MM.1S (cell line): ENCODE measurements around the gene TBC1D10A.

Experiments
- DNase-seq: peaks from one replicate; pipeline ENCODE4 v3.0.0-alpha.2; 2015
- H2AFZ ChIP-seq: fragments of 300-600 bp; sonication (generic); 2 replicates; pipeline ENCODE4 v1.6.0; 2016; ENCODE audit warnings: antibody characterized with exemption, low read length
- H3F3A ChIP-seq: fragments of 300-600 bp; sonication (generic); 2 replicates; pipeline ENCODE4 v1.6.1; 2016; ENCODE audit warnings: mild to moderate bottlenecking, antibody characterized with exemption, low read length, moderate library complexity, mixed read lengths; ENCODE audit not compliant: insufficient read depth
- H3K27ac ChIP-seq: fragments of 300-600 bp; sonication (generic); 2 replicates; pipeline ENCODE4 v1.5.1; 2016; ENCODE audit warnings: mild to moderate bottlenecking, low read length
- H3K27me3 ChIP-seq: fragments of 300-600 bp; sonication (generic); replicated peaks from 2 replicates; pipeline ENCODE4 v1.6.0; 2016; ENCODE audit warnings: low read length; ENCODE audit not compliant: insufficient read depth
- H3K36me3 ChIP-seq: fragments of 300-600 bp; sonication (generic); replicated peaks from 2 replicates; pipeline ENCODE4 v1.6.1; 2016; ENCODE audit warnings: mild to moderate bottlenecking, low read length, mixed read lengths; ENCODE audit not compliant: insufficient read depth
- H3K4me1 ChIP-seq: fragments of 300-600 bp; sonication (generic); 2 replicates; pipeline ENCODE4 v1.6.1; 2016; ENCODE audit warnings: low read length, mixed read lengths
- H3K4me2 ChIP-seq: fragments of 300-600 bp; sonication (generic); 2 replicates; pipeline ENCODE4 v1.6.0; 2016; ENCODE audit warnings: low read depth, low read length
- H3K4me3 ChIP-seq: fragments of 300-600 bp; sonication (generic); 2 replicates; pipeline ENCODE4 v1.5.1; 2016; ENCODE audit warnings: low read length, mixed read lengths
- H3K79me2 ChIP-seq: fragments of 300-600 bp; sonication (generic); 2 replicates; pipeline ENCODE4 v1.6.1; 2016; ENCODE audit warnings: mixed run types, low read length, mixed read lengths
- H3K9ac ChIP-seq: fragments of 300-600 bp; sonication (generic); 2 replicates; pipeline ENCODE4 v1.6.1; 2016; ENCODE audit warnings: low read length, mixed read lengths
- H3K9me2 ChIP-seq: fragments of 300-600 bp; sonication (generic); replicated peaks from 2 replicates; pipeline ENCODE4 v1.6.1; 2016; ENCODE audit warnings: mild to moderate bottlenecking, low read length, mixed read lengths; ENCODE audit not compliant: insufficient read depth
- H3K9me3 ChIP-seq: fragments of 300-600 bp; sonication (generic); replicated peaks from 2 replicates; pipeline ENCODE4 v1.6.1; 2016; ENCODE audit warnings: mild to moderate bottlenecking, low read length, mixed read lengths; ENCODE audit not compliant: insufficient read depth
- H4K20me1 ChIP-seq: fragments of 300-600 bp; sonication (generic); 2 replicates; pipeline ENCODE4 v1.6.1; 2016; ENCODE audit warnings: mild to moderate bottlenecking, low read length, moderate library complexity, mixed read lengths; ENCODE audit not compliant: insufficient read depth
- CTCF ChIP-seq: fragments of 300-600 bp; sonication (generic); IDR thresholded peaks from 2 replicates; pipeline ENCODE4 v1.5.1; 2016; ENCODE audit warnings: antibody characterized with exemption, low read length, mixed read lengths
- EZH2 ChIP-seq: fragments of 300-600 bp; sonication (generic); optimal IDR thresholded peaks from 2 replicates; pipeline ENCODE3; 2017; ENCODE audit warnings: low read depth, mild to moderate bottlenecking, antibody characterized with exemption, low read length, mixed read lengths
- EZH2phosphoT487 ChIP-seq: fragments of 300-600 bp; sonication (generic); IDR thresholded peaks from 2 replicates; pipeline ENCODE4 v1.6.1; 2018; ENCODE audit warnings: antibody characterized with exemption, low read length

The TBC1D10A gene

DNA sequence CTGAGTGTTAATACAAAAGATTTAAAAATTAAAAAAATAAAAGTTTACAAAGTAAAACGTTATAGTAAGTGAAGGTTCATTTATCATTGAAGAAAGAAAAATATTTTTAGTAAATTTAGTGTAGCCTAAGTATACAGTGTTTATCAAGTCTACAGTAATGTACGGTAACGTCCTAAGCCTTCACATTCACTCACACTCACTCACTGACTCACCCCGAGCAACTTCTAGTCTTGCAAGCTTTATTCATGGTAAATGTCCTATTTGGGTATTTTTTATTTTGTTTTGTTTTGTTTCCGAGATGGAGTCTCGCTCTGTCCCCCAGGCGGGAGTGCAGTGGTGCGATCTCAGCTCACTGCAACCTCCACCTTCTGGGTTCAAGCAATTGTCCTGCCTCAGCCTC, 46.2 kb downstream of the TBC1D10A start:
- Histone ChIP-seq H4K20me1 (no peaks in the 10 kb centered on the region), H3K9me2 (no peaks in the 10 kb centered on the region), H3K4me2 (no peak overlapping the region), H3K36me3 (no peaks in the 10 kb centered on the region), H3K79me2 (no peaks in the 10 kb centered on the region), H3K4me1 (peaks cover 3% of the 10 kb centered on the region; the same call in 1 of the 2 replicates), H3K9me3 (no peaks in the 10 kb centered on the region), H3K27ac (no peak overlapping the region), H3K4me3 (no peak overlapping the region), H2AFZ (no peak overlapping the region), H3K9ac (no peak overlapping the region), H3F3A (no peaks in the 10 kb centered on the region), H3K27me3 (peaks cover 11% of the 10 kb centered on the region)
- TF ChIP-seq EZH2, result no peak
- TF ChIP-seq EZH2phosphoT487, result no peak
- no peak for DNase-seq

- no peaks in the 10 kb centered on the region for H3K9me3 ChIP-seq
- H3K27ac ChIP-seq, result no peak overlapping the region
- no peaks in the 10 kb centered on the region for H3K36me3 ChIP-seq
- no peaks in the 10 kb centered on the region for H3F3A ChIP-seq
- TF ChIP-seq CTCF (no peak), EZH2phosphoT487 (no peak), EZH2 (no peak)
- H3K9ac ChIP-seq, result no peak overlapping the region
- no peak for DNase-seq
- H2AFZ ChIP-seq, result no peak overlapping the region
- H3K79me2 ChIP-seq, result no peaks in the 10 kb centered on the region
- no peak overlapping the region for H3K4me3 ChIP-seq
- no peaks in the 10 kb centered on the region for H3K9me2 ChIP-seq
- H3K4me1 ChIP-seq, result peaks cover 3% of the 10 kb centered on the region; the same call in 1 of the 2 replicates
- H4K20me1 ChIP-seq, result no peaks in the 10 kb centered on the region
- peaks cover 11% of the 10 kb centered on the region for H3K27me3 ChIP-seq
- H3K4me2 ChIP-seq, result no peak overlapping the region
Observed at GRCh38 chr22:30279932-30280331, 46.8 kb downstream of the TBC1D10A start.

DNA sequence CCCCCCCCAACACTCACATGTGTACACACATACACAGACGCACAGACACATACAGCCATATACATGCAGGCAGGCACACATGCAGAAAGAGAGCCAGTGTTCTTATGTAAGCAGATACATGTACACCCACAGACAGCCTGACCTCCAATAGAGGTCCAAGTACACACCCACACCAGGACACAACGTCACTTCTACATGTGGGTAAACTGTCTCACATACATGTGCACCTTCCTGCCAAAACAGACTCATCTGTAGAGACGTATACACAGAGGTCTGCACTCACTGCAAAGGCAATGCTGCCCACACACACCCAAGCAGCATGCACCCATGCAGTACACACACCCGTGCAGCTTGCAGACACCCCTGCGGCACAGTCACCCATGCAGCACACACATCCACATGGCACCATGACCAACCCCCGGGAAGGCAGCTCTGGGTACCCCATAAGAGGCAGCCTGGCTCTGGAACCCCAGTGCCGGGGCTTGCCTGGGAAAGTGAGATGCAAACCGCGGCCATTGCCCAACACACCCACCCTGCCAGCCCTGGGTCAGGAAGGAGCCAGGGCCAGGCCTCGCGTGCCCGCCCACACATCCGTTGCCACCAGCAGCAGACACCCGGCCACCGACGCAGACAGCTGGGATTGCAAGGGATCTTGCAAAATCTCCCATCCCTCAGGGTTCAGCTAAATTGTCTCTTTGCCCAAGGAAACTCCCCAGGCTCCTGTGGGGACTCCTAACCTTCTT, 47.5 kb downstream of the TBC1D10A start:
- DNase-seq, result no peak

More for the DNA sequence above, 47.5 kb downstream of the TBC1D10A start:
- Histone ChIP-seq H3K9ac (no peak overlapping the region), H3K9me3 (no peaks in the 10 kb centered on the region), H3K36me3 (no peaks in the 10 kb centered on the region), H3F3A (no peaks in the 10 kb centered on the region), H3K4me3 (no peak overlapping the region), H3K4me2 (no peak overlapping the region), H4K20me1 (no peaks in the 10 kb centered on the region), H3K27me3 (peaks cover 11% of the 10 kb centered on the region), H2AFZ (no peak overlapping the region), H3K27ac (no peak overlapping the region), H3K4me1 (peaks cover 3% of the 10 kb centered on the region; the same call in 1 of the 2 replicates), H3K9me2 (no peaks in the 10 kb centered on the region), H3K79me2 (no peaks in the 10 kb centered on the region)
- no peak for TF ChIP-seq EZH2
- TF ChIP-seq CTCF, result no peak
- no peak for TF ChIP-seq EZH2phosphoT487
